ENCODE results near the gene ZFAND3.
"Not testable (repeated sequence)": the region's sequence is repeated elsewhere in the genome, so short reads cannot be mapped to it uniquely, and the experiment has no call there.

The ZFAND3 gene

GRCh38 chr6:37987559-37987958 lies 168.0 kb downstream of the ZFAND3 start:
- CTCF ChIA-PET = no interaction called here
- POLR2A ChIA-PET = no interaction called here
- DNase-seq (ENCODE audit: extremely low spot score) = no peak
- no peak for TF ChIP-seq FOXK2 (IDR thresholded peaks at IDR 0.05)
- no peak for TF ChIP-seq SP1 (IDR thresholded peaks at IDR 0.05)
- no peak for TF ChIP-seq NFRKB (IDR thresholded peaks at IDR 0.05)
- TF ChIP-seq PKNOX1 (IDR thresholded peaks at IDR 0.05) = no peak
- TF ChIP-seq HDGF (IDR thresholded peaks at IDR 0.05; ENCODE audit: borderline replicate concordance) = no peak

- ChIA-PET POLR2A (no interaction called here), CTCF (no interaction called here)
- no peak for TF ChIP-seq NFRKB (IDR thresholded peaks at IDR 0.05)
- no peak for TF ChIP-seq CTBP1 (IDR thresholded peaks at IDR 0.05; ENCODE audit: borderline replicate concordance)
- TF ChIP-seq L3MBTL2 (conservative IDR thresholded peaks at IDR 0.05) = no peak
- TF ChIP-seq PKNOX1 (IDR thresholded peaks at IDR 0.05) = no peak
- no peak for TF ChIP-seq FOXM1 (IDR thresholded peaks at IDR 0.05; ENCODE audit: borderline replicate concordance)
- TF ChIP-seq ARNT (IDR thresholded peaks at IDR 0.05) = no peak
- no peak for TF ChIP-seq FOXA1 (IDR thresholded peaks at IDR 0.05)
- no peak for TF ChIP-seq TARDBP (IDR thresholded peaks at IDR 0.05)
- TF ChIP-seq HDGF (IDR thresholded peaks at IDR 0.05; ENCODE audit: borderline replicate concordance) = no peak
- no peak for TF ChIP-seq FOXK2 (IDR thresholded peaks at IDR 0.05)
- TF ChIP-seq BHLHE40 (IDR thresholded peaks at IDR 0.05; ENCODE audit: borderline replicate concordance) = no peak
- no peak for TF ChIP-seq LEF1 (IDR thresholded peaks at IDR 0.05; ENCODE audit: borderline replicate concordance)
- no peak for TF ChIP-seq ELF4 (IDR thresholded peaks at IDR 0.05)
- TF ChIP-seq ZNF384 (IDR thresholded peaks at IDR 0.05) = no peak
- no peak for TF ChIP-seq SP1 (IDR thresholded peaks at IDR 0.05)
- no peak for TF ChIP-seq SUZ12 (IDR thresholded peaks at IDR 0.05)
- DNase-seq (ENCODE audit: extremely low spot score) = no peak
Observed at GRCh38 chr6:37988127-37988526, 168.6 kb downstream of the ZFAND3 start.

- ChIA-PET CTCF (no interaction called here), POLR2A (no interaction called here)
- DNase-seq (ENCODE audit: extremely low spot score) = no peak
- no peak for TF ChIP-seq NFRKB (IDR thresholded peaks at IDR 0.05)
- no peak for TF ChIP-seq L3MBTL2 (conservative IDR thresholded peaks at IDR 0.05)
- TF ChIP-seq SUZ12 (IDR thresholded peaks at IDR 0.05) = no peak
- no peak for TF ChIP-seq FOXA1 (IDR thresholded peaks at IDR 0.05)
- TF ChIP-seq FOXK2 (IDR thresholded peaks at IDR 0.05) = no peak
- TF ChIP-seq CTBP1 (IDR thresholded peaks at IDR 0.05; ENCODE audit: borderline replicate concordance) = no peak
- TF ChIP-seq ELF4 (IDR thresholded peaks at IDR 0.05) = no peak
- TF ChIP-seq LEF1 (IDR thresholded peaks at IDR 0.05; ENCODE audit: borderline replicate concordance) = no peak
- no peak for TF ChIP-seq TARDBP (IDR thresholded peaks at IDR 0.05)
- TF ChIP-seq ARNT (IDR thresholded peaks at IDR 0.05) = no peak
- no peak for TF ChIP-seq ZNF384 (IDR thresholded peaks at IDR 0.05)
- TF ChIP-seq HDGF (IDR thresholded peaks at IDR 0.05; ENCODE audit: borderline replicate concordance) = no peak
- TF ChIP-seq BHLHE40 (IDR thresholded peaks at IDR 0.05; ENCODE audit: borderline replicate concordance) = no peak
- TF ChIP-seq SP1 (IDR thresholded peaks at IDR 0.05) = no peak
- no peak for TF ChIP-seq FOXM1 (IDR thresholded peaks at IDR 0.05; ENCODE audit: borderline replicate concordance)
- no peak for TF ChIP-seq PKNOX1 (IDR thresholded peaks at IDR 0.05)
Observed at GRCh38 chr6:37988696-37989095, 169.2 kb downstream of the ZFAND3 start.

GRCh38 chr6:37990762-37991525 lies 171.4 kb downstream of the ZFAND3 start:
- TF ChIP-seq FOXM1 (IDR thresholded peaks at IDR 0.05; ENCODE audit: borderline replicate concordance) = no peak
- no peak for TF ChIP-seq ARNT (IDR thresholded peaks at IDR 0.05)
- no peak for TF ChIP-seq FOXK2 (IDR thresholded peaks at IDR 0.05)
- no peak for TF ChIP-seq NFRKB (IDR thresholded peaks at IDR 0.05)
- TF ChIP-seq CTBP1 (IDR thresholded peaks at IDR 0.05; ENCODE audit: borderline replicate concordance) = no peak
- no peak for TF ChIP-seq LEF1 (IDR thresholded peaks at IDR 0.05; ENCODE audit: borderline replicate concordance)
- TF ChIP-seq SUZ12 (IDR thresholded peaks at IDR 0.05) = no peak
- DNase-seq (ENCODE audit: extremely low spot score) = no peak
- ChIA-PET POLR2A (no interaction called here), CTCF (interaction anchor here (0.6 kb wide), 1 partner anchor 143 kb away, joined by 8 read pairs; no protein-coding TSS in a partner anchor)

- no peak for DNase-seq (ENCODE audit: extremely low spot score)
- POLR2A ChIA-PET = no interaction called here
- CTCF ChIA-PET = interaction anchor here (0.7 kb wide), 1 partner anchor 121 kb away, joined by 3 read pairs; no protein-coding TSS in a partner anchor
- TF ChIP-seq L3MBTL2 (conservative IDR thresholded peaks at IDR 0.05) (no peak), ZNF384 (IDR thresholded peaks at IDR 0.05) (no peak), FOXK2 (IDR thresholded peaks at IDR 0.05) (no peak), SP1 (IDR thresholded peaks at IDR 0.05) (no peak), ELF4 (IDR thresholded peaks at IDR 0.05) (no peak), FOXM1 (IDR thresholded peaks at IDR 0.05; ENCODE audit: borderline replicate concordance) (no peak), FOXA1 (IDR thresholded peaks at IDR 0.05) (no peak), PKNOX1 (IDR thresholded peaks at IDR 0.05) (no peak), TARDBP (IDR thresholded peaks at IDR 0.05) (no peak), NFRKB (IDR thresholded peaks at IDR 0.05) (no peak), ARNT (IDR thresholded peaks at IDR 0.05) (no peak), SUZ12 (IDR thresholded peaks at IDR 0.05) (no peak), LEF1 (IDR thresholded peaks at IDR 0.05; ENCODE audit: borderline replicate concordance) (no peak), CTBP1 (IDR thresholded peaks at IDR 0.05; ENCODE audit: borderline replicate concordance) (no peak), BHLHE40 (IDR thresholded peaks at IDR 0.05; ENCODE audit: borderline replicate concordance) (no peak), HDGF (IDR thresholded peaks at IDR 0.05; ENCODE audit: borderline replicate concordance) (no peak)
Observed at GRCh38 chr6:37992749-37993148, 173.2 kb downstream of the ZFAND3 start.

GRCh38 chr6:37993194-37993593 lies 173.7 kb downstream of the ZFAND3 start:
- CTCF ChIA-PET = interaction anchor here (0.7 kb wide), 1 partner anchor 122 kb away, joined by 3 read pairs; no protein-coding TSS in a partner anchor
- POLR2A ChIA-PET; DNase-seq (ENCODE audit: extremely low spot score): not testable (repeated sequence)
